ENCODE results near the gene ESYT3.
A peak's percentile ranks its signal among the peaks of the same experiment; 100 is the strongest.

ESYT3 gene

GRCh38 chr3:138389144-138389601 lies 45.2 kb upstream of the ESYT3 start:
- ChIA-PET POLR2A (no interaction called here), CTCF (no interaction called here)
- Histone ChIP-seq H3K9me3 (ENCODE audit: control insufficient read depth, insufficient read depth, low read depth, low read length) (no peaks in the 10 kb centered on the region), H3K4me1 (ENCODE audit: control insufficient read depth, insufficient read depth, low read length) (no peaks in the 10 kb centered on the region), H3K4me3 (ENCODE audit: low read depth, low read length) (no peak overlapping the region), H3K36me3 (ENCODE audit: control insufficient read depth in 2 of 2, insufficient read depth in 1 of 2, low read length in 2 of 2) (no peaks in the 10 kb centered on the region), H3K27ac (ENCODE audit: extremely low read depth, low read depth, low read length) (no peak overlapping the region)
- TF ChIP-seq ZNF449 (tag by site-specific recombination; IDR thresholded peaks at IDR 0.05), result no peak
- TF ChIP-seq ZNF623 (tag by site-specific recombination; IDR thresholded peaks at IDR 0.05), result no peak
- TF ChIP-seq ZNF354C (tag by site-specific recombination; IDR thresholded peaks at IDR 0.05; ENCODE audit: borderline replicate concordance, low read depth), result no peak
- no peak for TF ChIP-seq ZNF707 (tag by site-specific recombination; IDR thresholded peaks at IDR 0.05)
- TF ChIP-seq ZNF24 (tag by site-specific recombination; IDR thresholded peaks at IDR 0.05), result no peak
- TF ChIP-seq ZNF560 (tag by site-specific recombination; IDR thresholded peaks at IDR 0.05; ENCODE audit: borderline replicate concordance), result no peak
- no peak for TF ChIP-seq ZNF473 (tag by site-specific recombination; IDR thresholded peaks at IDR 0.05)
- TF ChIP-seq ZNF624 (tag by site-specific recombination; IDR thresholded peaks at IDR 0.05), result no peak
- no peak for TF ChIP-seq ZFP69B (tag by site-specific recombination; IDR thresholded peaks at IDR 0.05)
- TF ChIP-seq GLI4 (tag by site-specific recombination; IDR thresholded peaks at IDR 0.05), result no peak
- TF ChIP-seq INSM2 (tag by site-specific recombination; IDR thresholded peaks at IDR 0.05), result no peak
- TF ChIP-seq ZNF211 (tag by site-specific recombination; IDR thresholded peaks at IDR 0.05; ENCODE audit: low read depth), result no peak
- TF ChIP-seq ZNF133 (tag by site-specific recombination; IDR thresholded peaks at IDR 0.05), result no peak

GRCh38 chr3:138389841-138390581 lies 44.4 kb upstream of the ESYT3 start:
- H3K9me3 ChIP-seq (ENCODE audit: control insufficient read depth, insufficient read depth, low read depth, low read length), result no peaks in the 10 kb centered on the region
- H3K4me1 ChIP-seq (ENCODE audit: control insufficient read depth, insufficient read depth, low read length), result no peaks in the 10 kb centered on the region
- H3K36me3 ChIP-seq (ENCODE audit: control insufficient read depth in 2 of 2, insufficient read depth in 1 of 2, low read length in 2 of 2), result no peaks in the 10 kb centered on the region
- POLR2A ChIA-PET, result interaction anchor here (0.6 kb wide), 1 partner anchor 23 kb away, joined by 8 read pairs; no protein-coding TSS in a partner anchor
- CTCF ChIA-PET, result interaction anchor here (0.6 to 1.1 kb wide), 2 partner anchors 42 to 62 kb away, joined by 3 to 4 read pairs; no protein-coding TSS in a partner anchor
- no peak overlapping the region for H3K27ac ChIP-seq (ENCODE audit: extremely low read depth, low read depth, low read length)
- no peak overlapping the region for H3K4me3 ChIP-seq (ENCODE audit: low read depth, low read length)
- TF ChIP-seq ZNF837 (tag by site-specific recombination; IDR thresholded peaks at IDR 0.05) (no peak), SP7 (tag by site-specific recombination; IDR thresholded peaks at IDR 0.05) (peak; percentile 72), ZNF366 (tag by site-specific recombination; conservative IDR thresholded peaks at IDR 0.05) (peak; percentile 76), ZBTB48 (tag by site-specific recombination; IDR thresholded peaks at IDR 0.05) (0 out of 2 replicates have a peak, but pooled peaks have one; percentile 28), EGR2 (tag by site-specific recombination; IDR thresholded peaks at IDR 0.05; ENCODE audit: low read depth) (peak; percentile 89), ZNF530 (tag by site-specific recombination; IDR thresholded peaks at IDR 0.05; ENCODE audit: low read depth) (no peak), ZFP37 (tag by site-specific recombination; IDR thresholded peaks at IDR 0.05) (no peak), ZNF48 (tag by site-specific recombination; IDR thresholded peaks at IDR 0.05) (no peak), ZNF544 (tag by site-specific recombination; IDR thresholded peaks at IDR 0.05) (no peak), ZNF202 (tag by site-specific recombination; IDR thresholded peaks at IDR 0.05; ENCODE audit: borderline replicate concordance) (no peak), ZSCAN4 (tag by site-specific recombination; IDR thresholded peaks at IDR 0.05) (0 out of 2 replicates have a peak, but pooled peaks have one; percentile 44), ZNF26 (tag by site-specific recombination; IDR thresholded peaks at IDR 0.05) (no peak), ZNF629 (tag by site-specific recombination; IDR thresholded peaks at IDR 0.05) (peak; percentile 56), ZNF112 (tag by site-specific recombination; IDR thresholded peaks at IDR 0.05) (no peak), GLIS1 (tag by site-specific recombination; IDR thresholded peaks at IDR 0.05) (peak; percentile 58), ZNF266 (tag by site-specific recombination; IDR thresholded peaks at IDR 0.05; ENCODE audit: low read depth) (no peak), BCL11B (tag by site-specific recombination; IDR thresholded peaks at IDR 0.05; ENCODE audit: low read depth) (no peak), ZNF473 (tag by site-specific recombination; IDR thresholded peaks at IDR 0.05) (no peak), ZNF624 (tag by site-specific recombination; IDR thresholded peaks at IDR 0.05) (no peak)
